GM19240 (cell line): ENCODE results near the gene INHBA.

ENCODE experiments used
- DNase-seq: peaks from one replicate; pipeline ENCODE4 v3.0.0; 2011; ENCODE audit warnings: low spot score; ENCODE audit not compliant: insufficient read length

INHBA gene

GRCh38 chr7:41689815-41690214 is 13.1 kb downstream of the INHBA start:
- DNase-seq, result no peak

- no peak for DNase-seq
These were observed 14.0 kb downstream of the INHBA start for GRCh38 chr7:41688906-41689305.

- no peak for DNase-seq
These were observed 14.8 kb downstream of the INHBA start for GRCh38 chr7:41688012-41688625.

- no peak for DNase-seq
These were observed 17.2 kb downstream of the INHBA start for GRCh38 chr7:41685684-41686083.

- DNase-seq, result no peak
These were observed 20.5 kb downstream of the INHBA start for GRCh38 chr7:41682422-41682821.

- DNase-seq, result no peak
These were observed 23.3 kb downstream of the INHBA start for GRCh38 chr7:41679566-41679965.

GRCh38 chr7:41674505-41675023 is 28.3 kb downstream of the INHBA start:
- DNase-seq, result no peak

GRCh38 chr7:41661596-41661995 is 41.3 kb downstream of the INHBA start:
- DNase-seq, result no peak

GRCh38 chr7:41659539-41659938 is 43.4 kb downstream of the INHBA start:
- DNase-seq, result no peak

- DNase-seq, result no peak
These were observed 46.5 kb downstream of the INHBA start for GRCh38 chr7:41656366-41656765.

GRCh38 chr7:41655426-41655825 is 47.5 kb downstream of the INHBA start:
- no peak for DNase-seq

GRCh38 chr7:41652267-41652666 is 50.6 kb downstream of the INHBA start:
- DNase-seq, result no peak

- no peak for DNase-seq
These were observed 54.4 kb downstream of the INHBA start for GRCh38 chr7:41648501-41648900.

- DNase-seq, result no peak
These were observed 59.3 kb downstream of the INHBA start for GRCh38 chr7:41643616-41644015.

- no peak for DNase-seq
These were observed 61.2 kb downstream of the INHBA start for GRCh38 chr7:41641665-41642014.

GRCh38 chr7:41641011-41641664 is 61.8 kb downstream of the INHBA start:
- no peak for DNase-seq

- DNase-seq, result no peak
These were observed 62.4 kb downstream of the INHBA start for GRCh38 chr7:41640487-41640886.

GRCh38 chr7:41637049-41637448 is 65.8 kb downstream of the INHBA start:
- DNase-seq, result no peak
